Testis (tissue), 2 donors: Measurements from ENCODE around the gene SPAG4.

Experiments used
- CTCF ChIP-seq, 3 experiments: fragments of 450-650 bp in 2 of 3; fragments of 200-600 bp in 1 of 3; sonication (generic) in 1 of 3; IDR thresholded peaks; one replicate each; pipeline ENCODE4 v1.5.1; 2016 to 2019; ENCODE audit warnings: antibody characterized with exemption in 3 of 3, mild to moderate bottlenecking in 2 of 3, moderate library complexity in 1 of 3
- POLR2A ChIP-seq: fragments of 450-650 bp; IDR thresholded peaks from one replicate; pipeline ENCODE4 v1.6.1; 2017; ENCODE audit warnings: antibody characterized with exemption, mild to moderate bottlenecking, moderate library complexity

- no peak for TF ChIP-seq CTCF (IDR thresholded peaks at IDR 0.05)
- TF ChIP-seq POLR2A: no peak
Observed at GRCh38 chr20:35588397-35588796, 27.2 kb upstream of the SPAG4 start.
